ENCODE results near the gene ZNF423. TPM values are rescaled to one million over a fixed set of nuclear protein-coding genes. Genes with fewer than 3 reads are reported as not detected.

The ZNF423 gene
- total RNA-seq, 4 donors from 2014 or later = 4.1 to 20.2 (median 10.3) TPM

GRCh38 chr16:49881890-49882289, 26.0 kb upstream of the ZNF423 start:
- no peak for TF ChIP-seq CTCF (IDR thresholded peaks at IDR 0.05; ENCODE audit: low read depth)

GRCh38 chr16:49876716-49877129, 20.8 kb upstream of the ZNF423 start:
- no peak for TF ChIP-seq CTCF (IDR thresholded peaks at IDR 0.05; ENCODE audit: low read depth)

GRCh38 chr16:49875806-49876715, 20.1 kb upstream of the ZNF423 start:
- no peak for TF ChIP-seq CTCF (IDR thresholded peaks at IDR 0.05; ENCODE audit: low read depth)

- no peak for TF ChIP-seq CTCF (IDR thresholded peaks at IDR 0.05; ENCODE audit: low read depth)
Measured at GRCh38 chr16:49874613-49875237, 18.8 kb upstream of the ZNF423 start.

- no peak for TF ChIP-seq CTCF (IDR thresholded peaks at IDR 0.05; ENCODE audit: low read depth)
Measured at GRCh38 chr16:49869731-49870130, 13.8 kb upstream of the ZNF423 start.

- TF ChIP-seq CTCF (IDR thresholded peaks at IDR 0.05; ENCODE audit: low read depth) = no peak
Measured at GRCh38 chr16:49867796-49868668, 12.1 kb upstream of the ZNF423 start.

Data from subcutaneous adipose tissue (tissue), 4 donors.